Subcutaneous abdominal adipose tissue (tissue), 5 donors: ENCODE results near the gene PKP3.
"Not testable (repeated sequence)": the region's sequence is repeated elsewhere in the genome, so short reads cannot be mapped to it uniquely, and the experiment has no call there.

Experiments used
- H3K27ac ChIP-seq: one replicate; pipeline ENCODE4 v1.7.0; 2013; ENCODE audit warnings: low read depth, mild to moderate bottlenecking, inconsistent platforms, low read length, moderate library complexity
- H3K27me3 ChIP-seq, 5 donors: one replicate each; pipeline ENCODE4 v1.7.0; 2013; ENCODE audit warnings: low read length in 5 of 5, inconsistent platforms in 1 of 5; ENCODE audit not compliant: control insufficient read depth in 5 of 5, insufficient read depth in 4 of 5
- H3K36me3 ChIP-seq, 5 donors: one replicate each; pipeline ENCODE4 v1.7.0; 2013; ENCODE audit warnings: low read length in 5 of 5; ENCODE audit not compliant: control insufficient read depth in 5 of 5, insufficient read depth in 5 of 5
- H3K4me1 ChIP-seq, 5 donors: one replicate each; pipeline ENCODE4 v1.7.0; 2013; ENCODE audit warnings: low read length in 5 of 5, mild to moderate bottlenecking in 3 of 5, moderate library complexity in 1 of 5; ENCODE audit not compliant: control insufficient read depth in 5 of 5, insufficient read depth in 5 of 5
- H3K4me3 ChIP-seq, 5 donors: one replicate each; pipeline ENCODE4 v1.7.0; 2013; ENCODE audit warnings: low read length in 5 of 5, low read depth in 1 of 5
- H3K9ac ChIP-seq, 5 donors: one replicate each; pipeline ENCODE4 v1.7.0; 2013; ENCODE audit warnings: low read length in 5 of 5, mild to moderate bottlenecking in 4 of 5, moderate library complexity in 3 of 5
- H3K9me3 ChIP-seq, 5 donors: one replicate each; pipeline ENCODE4 v1.7.0; 2013; ENCODE audit warnings: low read length in 5 of 5; ENCODE audit not compliant: control insufficient read depth in 5 of 5
- donor health status: healthy.
- donor health status: healthy.
- donor health status: healthy.
- donor health status: healthy.
- donor health status: healthy.

Gene PKP3

DNA sequence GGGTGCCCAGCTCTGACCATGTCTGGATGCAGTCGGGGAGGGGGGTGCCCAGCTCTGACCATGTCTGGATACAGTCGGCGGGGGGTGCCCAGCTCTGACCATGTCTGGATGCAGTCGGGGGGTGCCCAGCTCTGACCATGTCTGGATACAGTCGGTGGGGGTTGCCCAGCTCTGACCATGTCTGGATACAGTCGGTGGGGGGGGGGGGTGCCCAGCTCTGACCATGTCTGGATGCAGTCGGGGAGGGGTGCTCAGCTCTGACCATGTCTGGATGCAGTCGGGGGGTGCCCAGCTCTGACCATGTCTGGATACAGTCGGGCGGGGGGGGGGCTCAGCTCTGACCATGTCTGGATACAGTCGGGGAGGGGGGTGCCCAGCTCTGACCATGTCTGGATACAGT, 17.5 kb downstream of the PKP3 start:
- Histone ChIP-seq H3K27me3 (peaks cover 3 to 17% (median 6%) of the 10 kb centered on the region in 5 donors), H3K4me1 (peaks cover 0 to 40% (median 37%) of the 10 kb centered on the region in 5 donors)
- H3K9me3 ChIP-seq, H3K9ac ChIP-seq, H3K27ac ChIP-seq, H3K36me3 ChIP-seq, H3K4me3 ChIP-seq: not testable (repeated sequence)

DNA sequence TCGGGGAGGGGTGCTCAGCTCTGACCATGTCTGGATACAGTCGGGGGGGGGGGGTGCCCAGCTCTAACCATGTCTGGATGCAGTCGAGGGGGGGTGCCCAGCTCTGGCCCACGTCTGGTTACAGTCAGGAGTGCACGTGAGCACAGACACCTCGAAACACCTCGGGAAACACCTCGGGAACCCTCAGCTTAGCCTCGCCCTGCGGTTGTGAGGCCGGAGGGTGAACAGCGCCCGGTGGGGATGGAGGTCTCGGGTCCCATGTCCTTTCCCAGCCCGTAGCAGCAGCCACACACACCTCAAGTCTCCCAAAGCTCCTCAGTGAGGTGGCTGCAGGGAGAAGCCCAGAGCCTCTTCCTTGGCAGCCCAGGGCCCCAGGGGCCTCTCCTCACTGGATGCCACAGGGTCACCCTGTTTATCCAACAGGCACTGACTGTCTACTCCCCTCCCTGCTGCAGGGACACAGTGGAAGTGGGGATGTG, 18.7 kb downstream of the PKP3 start:
- H3K9ac ChIP-seq: peak overlapping the region in 1 of 5 donors; percentile 23

DNA sequence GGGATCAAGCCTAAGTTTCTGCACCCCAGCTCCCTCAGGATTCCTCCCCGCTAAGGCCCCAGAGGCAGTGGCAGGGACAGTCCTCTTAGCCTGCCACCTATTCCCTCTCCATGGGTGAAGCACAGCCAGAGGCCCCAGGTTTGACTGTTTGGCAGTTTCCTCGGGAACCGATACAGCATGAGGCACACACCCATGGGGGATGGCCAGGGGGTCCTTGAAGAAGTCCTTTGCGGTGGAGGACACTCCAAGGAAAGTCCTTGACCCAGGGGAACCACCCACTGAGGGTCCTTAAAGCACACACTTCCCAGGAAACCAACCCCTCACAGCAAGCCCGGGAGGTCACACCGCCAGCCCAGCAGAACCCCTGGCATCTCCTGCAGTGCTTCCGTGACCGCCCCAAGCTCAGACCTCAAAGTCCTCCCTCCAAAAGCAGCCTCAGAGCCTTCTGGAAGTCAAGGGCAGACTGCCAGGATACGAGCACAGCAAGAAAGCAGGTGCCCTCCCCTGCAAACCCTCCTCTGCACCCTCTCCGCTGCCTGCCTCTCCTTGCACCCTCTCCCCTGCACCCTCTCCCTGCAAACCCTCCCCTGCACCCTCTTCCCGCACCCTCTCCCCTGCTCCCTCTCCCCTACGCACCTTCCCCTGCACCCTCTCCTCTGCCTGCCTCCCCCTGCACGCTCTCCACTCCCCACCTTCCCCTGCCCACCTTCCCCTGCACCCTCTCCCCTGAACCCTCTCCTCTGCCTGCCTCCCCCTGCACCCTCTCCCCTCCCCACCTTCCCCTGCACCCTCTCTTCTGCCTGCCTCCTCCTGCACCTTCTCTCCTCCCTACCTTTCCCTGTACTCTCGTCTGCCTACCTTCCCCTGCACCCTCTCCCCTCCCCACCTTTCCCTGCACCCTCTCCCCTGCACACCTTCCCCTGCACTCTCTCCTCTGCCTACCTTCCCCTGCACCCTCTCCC, 19.4 kb downstream of the PKP3 start:
- Histone ChIP-seq H3K4me3 (peak overlapping the region in 2 of 5 donors; percentile 29 to 68), H3K9me3 (no peaks in the 10 kb centered on the region)

More for the DNA sequence above, 18.7 kb downstream of the PKP3 start:
- Histone ChIP-seq H3K4me1 (peaks cover 0 to 43% (median 34%) of the 10 kb centered on the region in 5 donors), H3K36me3 (no peaks in the 10 kb centered on the region), H3K27ac (no peak overlapping the region), H3K27me3 (peaks cover 3 to 27% (median 6%) of the 10 kb centered on the region in 5 donors), H3K9me3 (no peaks in the 10 kb centered on the region), H3K4me3 (no peak overlapping the region)

DNA sequence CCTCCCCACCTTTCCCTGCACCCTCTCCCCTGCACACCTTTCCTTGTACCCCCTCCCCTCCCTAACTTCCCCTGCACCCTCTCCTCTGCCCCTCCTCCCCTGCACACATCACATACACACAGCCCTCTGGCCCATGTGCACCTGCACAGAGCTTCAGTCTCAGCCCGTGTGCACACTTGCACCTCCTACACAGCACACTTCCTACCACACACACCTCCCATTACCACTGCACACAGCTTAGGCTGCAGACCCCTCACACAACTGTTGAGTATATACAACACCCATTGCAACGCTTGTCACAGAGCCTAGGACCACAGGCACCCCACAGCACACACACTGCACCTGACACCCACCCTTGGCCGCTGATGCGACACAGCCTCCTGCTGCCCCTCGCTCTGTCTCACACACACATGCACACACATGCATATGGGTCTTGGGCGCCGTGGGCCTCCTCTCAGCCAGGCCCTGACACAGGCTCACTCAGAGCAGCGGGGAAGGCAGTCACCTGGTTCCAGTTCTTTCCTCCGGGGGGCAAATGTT, 20.4 kb downstream of the PKP3 start:
- peak overlapping the region; percentile 15 to 82 (median 65) for H3K4me3 ChIP-seq
- peaks cover 9 to 34% (median 11%) of the 10 kb centered on the region in 5 donors for H3K27me3 ChIP-seq
- peaks cover 0 to 44% (median 30%) of the 10 kb centered on the region in 5 donors for H3K4me1 ChIP-seq
- no peaks in the 10 kb centered on the region for H3K36me3 ChIP-seq
- H3K27ac ChIP-seq: no peak overlapping the region
- no peaks in the 10 kb centered on the region for H3K9me3 ChIP-seq
- peak overlapping the region in 1 of 5 donors; percentile 66 for H3K9ac ChIP-seq

More for the DNA sequence above, 19.4 kb downstream of the PKP3 start:
- no peak overlapping the region for H3K27ac ChIP-seq
- H3K27me3 ChIP-seq: peaks cover 6 to 31% (median 9%) of the 10 kb centered on the region in 5 donors
- H3K36me3 ChIP-seq: no peaks in the 10 kb centered on the region
- peaks cover 0 to 44% (median 34%) of the 10 kb centered on the region in 5 donors for H3K4me1 ChIP-seq
- peak overlapping the region in 1 of 5 donors; percentile 23 for H3K9ac ChIP-seq

DNA sequence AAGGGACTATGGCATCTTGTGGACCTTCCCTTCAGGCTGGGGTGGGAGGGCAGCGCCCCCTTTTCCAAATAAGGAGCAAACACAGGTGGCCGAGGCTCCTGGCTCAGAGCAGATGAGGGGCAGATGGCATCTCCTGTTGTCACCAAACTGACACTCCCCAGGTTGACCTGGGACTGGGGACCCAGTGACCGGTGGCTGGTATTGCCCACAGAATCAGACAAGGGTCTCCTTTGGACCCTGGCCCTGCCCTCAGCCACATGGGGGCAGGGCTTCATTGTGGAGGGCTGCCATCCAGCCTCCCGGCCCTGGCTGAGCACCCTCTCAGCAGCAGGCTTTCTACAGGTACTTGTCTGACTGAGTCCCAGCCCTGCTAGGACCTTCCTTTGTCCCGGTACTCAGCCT, 21.6 kb downstream of the PKP3 start:
- Histone ChIP-seq H3K27me3 (peaks cover 14 to 38% (median 21%) of the 10 kb centered on the region in 5 donors), H3K27ac (peak overlapping the region; percentile 46), H3K4me1 (peaks cover 0 to 44% (median 30%) of the 10 kb centered on the region in 5 donors), H3K9me3 (no peaks in the 10 kb centered on the region), H3K36me3 (no peaks in the 10 kb centered on the region), H3K9ac (peak overlapping the region in 2 of 5 donors; percentile 53 to 55), H3K4me3 (peak overlapping the region in 4 of 5 donors; percentile 44 to 82 (median 64))

DNA sequence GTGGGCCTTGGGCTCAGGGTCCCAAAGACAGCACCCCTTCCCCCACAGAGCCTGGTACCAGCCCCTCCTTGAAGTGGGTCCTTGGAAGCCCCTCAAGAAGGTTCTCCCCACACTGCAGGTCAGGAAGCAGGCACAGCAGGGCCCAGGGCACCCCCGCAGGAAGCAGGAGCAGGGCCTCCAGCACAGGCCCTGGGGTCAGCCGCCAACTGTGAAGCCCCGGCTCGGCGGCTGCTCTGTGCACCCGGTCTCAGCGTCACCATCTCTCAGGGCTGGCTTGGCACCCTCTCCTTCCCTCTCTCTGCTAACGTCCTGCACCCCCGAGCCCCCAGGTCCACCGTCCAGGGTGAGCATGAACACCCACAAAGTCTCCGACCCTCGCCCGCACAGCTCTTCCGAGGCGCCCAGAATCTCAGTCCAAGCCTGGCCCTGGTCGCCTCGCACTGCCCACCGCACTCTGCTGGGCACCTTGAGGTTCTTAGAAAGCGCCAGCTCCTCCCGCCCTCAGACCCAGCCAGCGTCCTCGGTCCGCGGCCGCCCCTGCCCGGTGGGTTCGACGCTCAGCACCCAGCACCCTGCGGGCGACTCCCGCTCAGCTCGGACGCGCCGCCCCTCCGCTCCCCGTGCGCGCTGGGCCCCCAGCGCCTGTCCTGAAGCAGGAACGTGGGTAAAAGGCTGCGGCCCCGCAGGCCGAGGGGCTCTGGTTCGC, 22.2 kb downstream of the PKP3 start:
- Histone ChIP-seq H3K4me3 (peak overlapping the region in 4 of 5 donors; percentile 55 to 82 (median 64)), H3K9ac (peak overlapping the region in 3 of 5 donors; percentile 51 to 56 (median 53)), H3K27ac (peak overlapping the region; percentile 46), H3K27me3 (peaks cover 14 to 38% (median 21%) of the 10 kb centered on the region in 5 donors), H3K36me3 (no peaks in the 10 kb centered on the region), H3K4me1 (peaks cover 0 to 44% (median 30%) of the 10 kb centered on the region in 5 donors), H3K9me3 (no peaks in the 10 kb centered on the region)

DNA sequence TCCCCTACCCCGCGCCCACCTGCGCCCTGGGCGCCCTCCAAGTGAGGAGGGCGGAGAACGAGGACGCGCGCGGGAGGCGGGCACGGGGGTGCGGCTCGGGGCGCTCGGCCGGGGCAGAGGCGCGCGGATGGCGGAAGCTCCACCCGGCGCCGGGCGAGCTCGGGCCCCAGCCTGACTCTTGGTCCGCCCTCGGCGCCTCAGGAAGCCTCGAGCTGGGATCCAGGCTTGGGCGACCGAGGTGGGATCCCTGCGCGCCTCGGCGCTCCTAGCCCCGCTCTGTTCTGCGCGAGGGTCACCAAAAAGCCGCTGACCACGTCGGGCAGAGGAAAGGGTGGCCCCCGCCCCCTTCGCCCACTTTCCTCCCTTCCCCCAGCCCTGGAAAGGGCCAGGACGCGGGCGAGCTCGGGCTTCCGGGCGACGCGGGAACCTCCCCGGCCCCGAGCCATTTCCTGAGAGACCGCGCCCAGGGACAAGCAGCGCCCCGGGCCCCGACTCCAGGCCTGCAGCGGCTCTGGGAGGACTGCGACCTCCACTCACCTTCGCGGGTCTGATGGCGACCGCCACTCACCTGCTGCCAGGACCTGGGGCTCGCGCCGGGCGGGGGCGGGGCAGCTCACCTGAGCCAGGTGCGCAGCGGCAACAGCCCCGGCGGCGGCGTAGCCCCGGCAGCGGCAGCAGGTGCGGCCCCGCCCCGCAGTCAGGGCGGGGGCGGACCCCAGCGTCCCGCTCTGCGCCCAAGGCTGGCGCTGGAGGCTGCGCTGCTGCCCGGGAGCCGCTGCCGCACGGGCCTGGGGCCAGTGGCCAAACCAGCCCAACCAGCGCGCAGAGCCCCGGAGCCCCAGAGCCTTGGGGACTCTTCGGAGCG, 23.0 kb downstream of the PKP3 start:
- Histone ChIP-seq H3K4me3 (peak overlapping the region in 4 of 5 donors; percentile 55 to 82 (median 64)), H3K4me1 (peaks cover 0 to 44% (median 30%) of the 10 kb centered on the region in 5 donors), H3K9me3 (no peaks in the 10 kb centered on the region), H3K36me3 (no peaks in the 10 kb centered on the region), H3K27me3 (peaks cover 14 to 38% (median 21%) of the 10 kb centered on the region in 5 donors), H3K27ac (peak overlapping the region; percentile 46), H3K9ac (peak overlapping the region in 3 of 5 donors; percentile 30 to 56 (median 51))

DNA sequence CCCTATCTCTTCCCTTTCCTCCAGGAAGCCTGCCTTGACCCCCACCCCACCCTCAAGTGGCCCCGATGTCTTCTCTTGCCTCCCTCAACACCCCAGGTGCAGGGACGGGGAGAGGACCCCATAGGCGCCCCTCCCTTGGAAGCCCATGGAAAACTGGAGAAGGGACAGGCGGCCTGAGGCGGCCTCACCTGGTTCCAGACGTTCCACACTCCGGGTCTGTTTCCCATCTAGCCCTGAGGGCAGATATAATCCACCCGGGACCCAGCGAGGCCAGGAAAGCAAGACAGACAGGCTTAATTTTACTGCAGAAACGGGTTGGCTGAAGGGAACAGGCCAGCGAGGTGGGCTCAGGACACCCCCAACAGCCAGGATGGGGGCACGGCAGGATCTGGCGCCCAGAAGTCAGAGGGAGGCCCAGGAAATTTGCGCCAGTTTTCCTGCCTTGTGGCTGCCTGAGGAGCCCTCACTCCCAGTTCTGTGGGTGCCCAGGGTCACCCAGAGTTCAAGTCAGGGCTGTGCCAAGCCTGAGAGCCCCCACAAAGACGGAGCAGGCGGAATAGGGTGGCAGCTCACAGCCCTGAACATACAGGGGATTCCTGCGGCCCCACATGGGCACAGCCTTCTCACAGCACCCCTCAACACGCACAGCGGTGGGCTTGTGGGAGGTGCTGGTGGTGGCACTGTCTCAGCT, 23.8 kb downstream of the PKP3 start:
- Histone ChIP-seq H3K27ac (no peak overlapping the region), H3K27me3 (peaks cover 14 to 38% (median 21%) of the 10 kb centered on the region in 5 donors), H3K4me3 (peak overlapping the region in 3 of 5 donors; percentile 61 to 82 (median 68)), H3K9ac (no peak overlapping the region), H3K36me3 (no peaks in the 10 kb centered on the region), H3K9me3 (no peaks in the 10 kb centered on the region), H3K4me1 (peaks cover 0 to 44% (median 30%) of the 10 kb centered on the region in 5 donors)
